Measurements from ENCODE around the gene SKI.

GRCh38 chr1:2228157-2228594, at the start of gene SKI:
- TF ChIP-seq YY1 (IDR thresholded peaks at IDR 0.05; ENCODE audit: insufficient read depth, insufficient read length): no peak
- no peak for TF ChIP-seq ZNF274 (IDR thresholded peaks at IDR 0.05; ENCODE audit: low read depth, low read length)
